Small intestine (tissue), 7 donors: ENCODE results near the gene CORO1C. TPM values are rescaled to one million over a fixed set of nuclear protein-coding genes. Genes with fewer than 3 reads are reported as not detected.
A peak's percentile ranks its signal among the peaks of the same experiment; 100 is the strongest.
"Not testable (repeated sequence)": the region's sequence is repeated elsewhere in the genome, so short reads cannot be mapped to it uniquely, and the experiment has no call there.

Experiments used
- DNase-seq, 2 donors: peaks; one replicate each; pipeline versions ENCODE4 v3.0.0 to v3.0.0-alpha.2; 2013
- FAIRE-seq: peaks from 2 replicates; lab custom pipeline; 2012; peaks lifted over from hg19 to GRCh38; lab: Jason Lieb, UNC
- H3K27ac ChIP-seq, 3 donors: one replicate each; pipeline ENCODE4 v1.5.1; 2013; ENCODE audit warnings: low read length in 2 of 3, mild to moderate bottlenecking in 2 of 3, control low read depth in 1 of 3, inconsistent platforms in 1 of 3, low read depth in 1 of 3, moderate library complexity in 1 of 3
- H3K27me3 ChIP-seq, 3 donors: one replicate each; pipeline ENCODE4 v1.6.1; 2013; ENCODE audit warnings: low read length in 3 of 3, inconsistent platforms in 1 of 3; ENCODE audit not compliant: control insufficient read depth in 3 of 3, insufficient read depth in 3 of 3
- H3K36me3 ChIP-seq, 3 donors: one replicate each; pipeline ENCODE4 v1.6.1; 2013; ENCODE audit warnings: low read length in 3 of 3, inconsistent platforms in 1 of 3, low read depth in 1 of 3, mild to moderate bottlenecking in 1 of 3, moderate library complexity in 1 of 3; ENCODE audit not compliant: control insufficient read depth in 3 of 3, insufficient read depth in 2 of 3
- H3K4me1 ChIP-seq, 3 donors: one replicate each; pipeline ENCODE4 v1.6.1; 2013; ENCODE audit warnings: low read length in 2 of 3, inconsistent platforms in 1 of 3, low read depth in 1 of 3, mild to moderate bottlenecking in 1 of 3, moderate library complexity in 1 of 3; ENCODE audit not compliant: control insufficient read depth in 3 of 3, insufficient read depth in 2 of 3
- H3K4me3 ChIP-seq, 3 donors: one replicate each; pipeline ENCODE4 v1.5.1; 2013; ENCODE audit warnings: low read length in 3 of 3, control low read depth in 1 of 3, inconsistent platforms in 1 of 3, low read depth in 1 of 3, mild to moderate bottlenecking in 1 of 3, moderate library complexity in 1 of 3
- H3K9me3 ChIP-seq, 2 donors: one replicate each; pipeline ENCODE4 v1.6.1; 2013; ENCODE audit warnings: low read depth in 1 of 2, low read length in 1 of 2; ENCODE audit not compliant: control insufficient read depth in 2 of 2, insufficient read depth in 1 of 2
- WGBS, 3 donors: extraction: QIAGEN DNeasy Blood & Tissue Kit; methylation state at CpG; one replicate each; pipeline ENCODE4 v1.1.7; 2013; 5-methylcytosine and 5-hydroxymethylcytosine counted together
- polyA plus RNA-seq, 4 donors: library from polyadenylated mRNA; stranded (reverse) in 3 of 4; unstranded in 1 of 4; fragments of 200-250 nt in 3 of 4; fragments of 120-200 nt in 1 of 4; gene quantifications; one replicate each; pipeline versions ENCODE4 v1.2.1 to v1.2.3, GENCODE V29; 2013
- donor health status: healthy with polysubstance abuse.
- donor health status: control.
- donor health status: control.
- donor health status: Bipolar disorder and iron deficiency.
- donor health status: healthy.

Gene CORO1C
- polyA plus RNA-seq, 4 donors: 22.2 to 59.2 (median 33.0) TPM

DNA sequence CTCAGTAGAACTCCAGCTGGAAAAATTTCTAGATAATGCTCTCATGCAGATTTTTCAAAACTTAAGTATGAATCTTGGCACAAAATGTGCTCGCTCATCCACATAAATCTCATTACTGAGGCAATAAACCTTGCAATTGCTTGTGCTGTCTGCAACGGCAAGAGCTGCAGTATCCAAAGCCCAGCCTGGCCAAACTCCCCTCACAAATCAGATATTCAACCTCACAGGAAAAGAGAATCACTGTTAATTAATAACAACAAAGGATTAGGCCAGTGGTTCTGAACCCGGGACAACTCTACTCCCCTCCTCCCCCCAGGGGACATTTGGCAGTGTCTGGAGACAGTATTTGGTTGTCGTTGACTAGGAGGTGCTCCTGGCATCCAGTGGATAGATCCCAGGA, 19.2 kb upstream of the CORO1C start:
- H3K27me3 ChIP-seq: no peaks in the 10 kb centered on the region
- no peaks in the 10 kb centered on the region for H3K9me3 ChIP-seq
- FAIRE-seq: no peak
- DNase-seq: no peak
- no peak overlapping the region for H3K4me3 ChIP-seq
- no peaks in the 10 kb centered on the region for H3K36me3 ChIP-seq
- 35 to 56% (median 54%) methylated on average over 4 of the region's 4 CpGs for WGBS, 3 donors
- H3K4me1 ChIP-seq: peaks cover 0 to 3% (median 0%) of the 10 kb centered on the region in 3 donors
- peak overlapping the region in 1 of 3 donors; percentile 30 for H3K27ac ChIP-seq

DNA sequence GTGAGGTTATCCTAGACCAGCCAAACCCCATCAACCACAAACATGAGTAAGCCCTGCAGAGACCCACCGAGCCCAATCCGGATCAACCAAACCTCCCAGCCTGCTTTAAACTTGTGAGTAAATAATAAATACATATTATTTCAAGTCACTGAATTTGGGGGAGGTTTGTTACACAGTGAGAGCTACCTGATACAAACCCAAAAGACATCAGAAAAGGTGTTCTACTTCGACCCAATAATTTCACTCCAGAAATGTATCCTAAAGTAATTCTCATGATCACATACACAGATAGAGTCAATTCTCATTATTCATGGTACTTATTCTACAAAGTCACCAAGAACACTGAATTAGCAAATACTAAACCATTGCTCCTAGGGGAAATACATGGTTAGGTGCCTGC, 16.2 kb upstream of the CORO1C start:
- H3K27me3 ChIP-seq: no peaks in the 10 kb centered on the region
- H3K36me3 ChIP-seq: no peaks in the 10 kb centered on the region
- no peak for DNase-seq
- no peaks in the 10 kb centered on the region for H3K9me3 ChIP-seq
- 91 to 95% (median 93%) methylated on average over 3 of the region's 3 CpGs for WGBS, 3 donors
- peaks cover 0 to 3% (median 0%) of the 10 kb centered on the region in 3 donors for H3K4me1 ChIP-seq
- no peak overlapping the region for H3K27ac ChIP-seq
- no peak for FAIRE-seq
- H3K4me3 ChIP-seq: no peak overlapping the region

DNA sequence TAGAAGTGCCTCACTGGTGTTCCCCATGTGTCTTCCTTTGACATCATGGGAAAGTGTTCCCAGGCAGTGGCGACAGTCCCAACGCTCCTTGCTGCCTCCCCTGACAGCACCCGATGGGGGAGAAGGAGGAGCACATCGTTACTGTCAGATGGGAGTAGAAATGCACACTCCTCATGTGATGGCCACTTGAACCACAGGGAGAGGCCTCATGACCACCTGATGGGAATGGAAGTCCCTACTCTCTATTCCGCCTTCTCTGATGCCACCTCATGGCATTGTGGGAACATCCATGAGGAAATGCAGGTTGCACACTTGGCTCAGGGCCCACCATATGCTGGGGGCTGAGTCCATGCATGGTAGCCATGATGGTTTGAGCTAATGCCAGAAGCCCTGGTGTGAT, 14.3 kb upstream of the CORO1C start:
- Histone ChIP-seq H3K4me1 (peaks cover 0 to 1% (median 0%) of the 10 kb centered on the region in 3 donors), H3K27me3 (no peaks in the 10 kb centered on the region), H3K36me3 (no peaks in the 10 kb centered on the region), H3K9me3 (no peaks in the 10 kb centered on the region), H3K27ac (no peak overlapping the region), H3K4me3 (no peak overlapping the region)
- DNase-seq (no peak), FAIRE-seq (no peak)
- 89 to 94% (median 90%) methylated on average over 5 of the region's 5 CpGs for WGBS, 3 donors

DNA sequence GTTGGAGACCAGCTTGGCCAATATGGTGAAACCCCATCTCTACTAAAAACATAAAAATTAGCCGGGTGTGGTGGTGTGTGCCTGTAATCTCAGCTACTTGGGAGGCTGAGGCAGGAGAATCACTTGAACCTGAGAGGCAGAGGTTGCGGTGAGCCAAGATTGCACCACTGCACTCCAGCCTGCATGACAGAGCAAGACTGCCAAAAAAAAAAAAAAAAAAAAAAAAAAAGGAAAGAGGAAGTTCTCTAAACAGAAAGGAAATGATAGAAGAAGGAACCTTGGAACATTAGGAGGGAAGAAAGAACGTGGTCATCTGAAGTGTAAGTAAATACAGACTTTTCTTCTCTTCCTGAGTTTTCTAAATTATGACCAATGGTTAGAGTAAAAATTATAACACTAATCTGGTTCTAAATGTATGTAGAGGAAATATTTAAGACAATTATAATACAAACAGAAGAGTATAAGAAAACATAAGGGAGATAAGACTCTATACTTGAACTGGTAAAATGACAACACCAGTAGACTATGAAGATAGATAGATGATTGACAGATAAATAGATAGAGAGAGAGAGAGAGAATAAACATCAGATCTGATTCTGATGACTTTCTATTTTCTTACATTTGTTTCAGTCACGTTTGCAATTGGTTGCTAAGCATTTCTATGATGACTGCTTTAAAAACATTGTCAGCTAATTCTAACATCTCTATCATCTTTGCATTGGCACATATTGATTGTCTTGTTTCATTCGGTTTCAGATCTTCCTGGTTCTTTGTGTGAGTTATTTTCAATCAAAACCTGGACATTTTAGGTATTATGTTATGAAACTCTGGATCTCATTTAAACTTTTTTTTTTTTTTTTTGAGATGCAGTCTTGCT, 12.9 kb upstream of the CORO1C start:
- H3K4me3 ChIP-seq: no peak overlapping the region
- H3K9me3 ChIP-seq: no peaks in the 10 kb centered on the region
- no peak overlapping the region for H3K27ac ChIP-seq
- DNase-seq (no peak), FAIRE-seq (no peak)
- H3K36me3 ChIP-seq: no peaks in the 10 kb centered on the region
- H3K4me1 ChIP-seq: no peaks in the 10 kb centered on the region
- WGBS, 3 donors: 54 to 64% (median 60%) methylated on average over 5 of the region's 5 CpGs
- no peaks in the 10 kb centered on the region for H3K27me3 ChIP-seq

DNA sequence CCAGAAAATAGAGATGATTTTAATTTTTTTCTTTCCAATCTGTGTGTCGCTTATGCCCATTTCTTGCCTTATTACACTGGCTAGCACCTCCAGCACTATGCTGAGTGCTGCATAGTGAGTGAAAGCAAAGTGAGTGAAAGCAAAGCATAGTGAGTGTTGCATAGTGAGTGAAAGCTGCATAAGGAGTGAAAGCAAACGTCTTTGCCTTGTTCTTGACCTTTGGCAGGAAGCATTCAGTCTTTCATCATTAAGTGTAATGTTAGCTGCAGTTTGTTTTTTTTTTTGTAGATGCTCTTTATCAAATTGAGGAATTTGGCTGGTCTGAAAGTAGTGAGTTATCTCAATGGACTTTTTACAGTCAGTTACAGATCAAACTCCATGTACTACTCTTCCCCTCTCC, 6.9 kb upstream of the CORO1C start:
- no peak overlapping the region for H3K4me3 ChIP-seq
- peak in 1 of 2 donors; percentile 37 for DNase-seq
- no peaks in the 10 kb centered on the region for H3K36me3 ChIP-seq
- H3K4me1 ChIP-seq: peaks cover 0 to 7% (median 3%) of the 10 kb centered on the region in 3 donors
- no peak overlapping the region for H3K27ac ChIP-seq
- H3K9me3 ChIP-seq: peaks cover 0 to 6% of the 10 kb centered on the region in 2 donors
- H3K27me3 ChIP-seq: no peaks in the 10 kb centered on the region
- WGBS, 3 donors: 50 to 55% (median 53%) methylated on average over 2 of the region's 2 CpGs
- no peak for FAIRE-seq

DNA sequence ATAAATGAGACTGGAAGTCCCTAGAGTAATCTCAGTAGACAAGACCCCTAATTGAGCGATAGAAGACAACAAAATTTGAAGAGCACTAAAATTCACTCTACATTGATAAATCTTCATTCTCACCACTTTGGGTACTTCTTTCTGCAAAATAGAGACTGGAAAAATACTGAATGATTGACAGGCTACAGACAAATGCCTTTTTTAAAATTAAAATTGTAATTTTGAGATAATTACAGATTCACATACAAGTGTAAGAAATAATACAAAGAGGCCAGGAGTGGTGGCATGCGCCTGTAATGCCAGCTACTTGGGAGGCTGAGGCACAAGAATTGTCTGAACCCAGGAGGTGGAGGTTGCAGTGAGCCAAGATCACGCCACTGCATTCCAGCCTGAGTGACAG, 4.5 kb upstream of the CORO1C start:
- Histone ChIP-seq H3K9me3 (peaks cover 0 to 6% of the 10 kb centered on the region in 2 donors), H3K27me3 (no peaks in the 10 kb centered on the region), H3K36me3 (no peaks in the 10 kb centered on the region), H3K4me1 (peaks cover 0 to 12% (median 3%) of the 10 kb centered on the region in 3 donors), H3K27ac (no peak overlapping the region), H3K4me3 (no peak overlapping the region)
- WGBS, 3 donors: 93 to 96% (median 94%) methylated on average over 3 of the region's 3 CpGs
- no peak for DNase-seq
- FAIRE-seq: no peak

DNA sequence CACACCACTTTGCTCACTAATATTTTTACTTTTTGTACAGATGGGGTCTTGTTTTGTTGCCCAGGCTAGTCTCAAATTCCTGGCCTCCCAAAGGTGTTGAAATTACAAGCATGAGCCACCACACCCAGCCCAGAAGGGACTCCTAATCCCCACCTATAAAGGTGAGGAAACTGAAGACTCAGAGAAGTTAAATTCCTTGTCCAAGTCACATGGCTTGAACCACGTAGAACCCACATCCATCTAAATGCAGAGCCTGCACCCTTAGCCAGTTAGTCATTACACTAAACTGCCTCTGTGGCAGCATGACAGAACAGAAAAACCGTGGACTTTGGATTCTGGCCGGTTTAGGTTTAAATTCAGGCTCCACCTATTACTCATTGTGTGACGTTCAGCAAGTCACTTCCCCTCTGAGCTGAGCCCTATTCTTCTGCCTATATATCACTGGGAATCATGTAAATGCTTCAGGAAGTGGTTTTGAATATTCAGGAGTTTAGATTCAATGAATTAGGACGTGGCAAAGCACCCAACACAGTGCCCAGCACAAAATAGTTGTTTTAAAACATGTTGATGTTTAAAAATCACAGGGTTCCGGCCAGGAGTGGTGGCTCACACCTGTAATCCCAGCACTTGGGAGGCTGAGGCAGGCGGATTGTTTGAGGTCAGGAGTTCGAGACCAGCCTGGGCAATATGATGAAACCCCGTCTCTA, 3.0 kb upstream of the CORO1C start:
- H3K4me3 ChIP-seq: no peak overlapping the region
- H3K9me3 ChIP-seq: peaks cover 0 to 6% of the 10 kb centered on the region in 2 donors
- peak; percentile 95 to 99 for DNase-seq
- FAIRE-seq: no peak
- WGBS, 3 donors: 26 to 39% (median 36%) methylated on average over 9 of the region's 9 CpGs
- H3K36me3 ChIP-seq: no peaks in the 10 kb centered on the region
- H3K27me3 ChIP-seq: no peaks in the 10 kb centered on the region
- H3K4me1 ChIP-seq: peaks cover 0 to 14% (median 3%) of the 10 kb centered on the region in 3 donors
- H3K27ac ChIP-seq: peak overlapping the region; percentile 74 to 95 (median 90)

DNA sequence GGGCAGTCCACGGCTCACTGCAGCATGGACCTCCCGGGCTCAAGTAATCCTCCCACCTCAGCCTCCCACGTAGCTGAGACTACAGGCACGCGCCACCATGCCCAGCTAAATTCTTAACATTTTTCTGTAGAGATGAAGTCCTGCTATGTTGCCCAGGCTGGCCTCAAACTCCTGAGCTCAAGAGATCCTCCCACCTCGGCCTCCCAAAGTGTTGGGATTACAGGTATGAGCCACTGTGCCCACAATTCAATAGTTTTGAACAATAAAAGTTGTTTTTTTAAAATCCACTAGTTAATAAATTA, 1.9 kb upstream of the CORO1C start:
- WGBS, 3 donors: 89 to 92% (median 91%) methylated on average over 6 of the region's 6 CpGs
- H3K4me1 ChIP-seq: peaks cover 0 to 24% (median 3%) of the 10 kb centered on the region in 3 donors
- not testable (repeated sequence) for FAIRE-seq, H3K36me3 ChIP-seq, H3K27me3 ChIP-seq, DNase-seq, H3K4me3 ChIP-seq, H3K9me3 ChIP-seq
- H3K27ac ChIP-seq: peak overlapping the region in 2 of 3 donors; percentile 98 to 99
